Measurements from ENCODE around the gene ZPLD1. TPM values are rescaled to one million over a fixed set of nuclear protein-coding genes. Genes with fewer than 3 reads are reported as not detected.

The ZPLD1 gene
- total RNA-seq (not detected), polyA plus RNA-seq (not detected)

- DNase-seq (no peak), ATAC-seq (ENCODE audit: low read depth in 2 of 2) (no peak)
- no peak within 1 kb of the TSS for H3K4me3 ChIP-seq (ENCODE audit: low read depth, low read length)
- Mint-ChIP-seq H3K27ac (no peak within 1 kb of the TSS), H3K27me3 (peaks cover 4% of the 10 kb centered on the region), H3K36me3 (no peaks in the 10 kb centered on the region), H3K4me1 (no peaks in the 10 kb centered on the region), H3K9me3 (peaks cover 0 to 4% (median 0%) of the 10 kb centered on the region in 7 donors), H3K4me3 (no peak within 1 kb of the TSS)
- peaks cover 4% of the 10 kb centered on the region for H3K27me3 ChIP-seq (ENCODE audit: control insufficient read depth, insufficient read depth, low read length)
- H3K9me3 ChIP-seq (ENCODE audit: control insufficient read depth in 2 of 2, low read length in 2 of 2) = no peaks in the 10 kb centered on the region
- no peak within 1 kb of the TSS for H3K27ac ChIP-seq (ENCODE audit: insufficient read depth, low read length, poor library complexity, severe bottlenecking)
- no peaks in the 10 kb centered on the region for H3K4me1 ChIP-seq (ENCODE audit: control insufficient read depth, insufficient read depth, low read length, poor library complexity, severe bottlenecking)
- no peaks in the 10 kb centered on the region for H3K36me3 ChIP-seq (ENCODE audit: control insufficient read depth, insufficient read depth, low read length)
Observed at GRCh38 chr3:102434715-102435114, at the start of gene ZPLD1. TSS of gene ZPLD1 (plus strand) at chr3:102435015. CDS start at chr3:102438488, 3,473 bp downstream.

- no peaks in the 10 kb centered on the region for H3K27me3 ChIP-seq (ENCODE audit: control insufficient read depth, insufficient read depth, low read length)
- H3K9me3 Mint-ChIP-seq = no peaks in the 10 kb centered on the region
- no peak overlapping the region for H3K27ac ChIP-seq (ENCODE audit: insufficient read depth, low read length, poor library complexity, severe bottlenecking)
- H3K27ac Mint-ChIP-seq = no peak overlapping the region
- H3K9me3 ChIP-seq (ENCODE audit: control insufficient read depth in 2 of 2, low read length in 2 of 2) = no peaks in the 10 kb centered on the region
- H3K4me3 ChIP-seq (ENCODE audit: low read depth, low read length) = no peak overlapping the region
- H3K4me1 Mint-ChIP-seq = no peaks in the 10 kb centered on the region
- ATAC-seq (ENCODE audit: low read depth in 2 of 2) (no peak), DNase-seq (no peak)
- no peaks in the 10 kb centered on the region for H3K36me3 ChIP-seq (ENCODE audit: control insufficient read depth, insufficient read depth, low read length)
- no peaks in the 10 kb centered on the region for H3K36me3 Mint-ChIP-seq
- H3K4me3 Mint-ChIP-seq = no peak overlapping the region
- no peaks in the 10 kb centered on the region for H3K4me1 ChIP-seq (ENCODE audit: control insufficient read depth, insufficient read depth, low read length, poor library complexity, severe bottlenecking)
- H3K27me3 Mint-ChIP-seq = peaks cover 4% of the 10 kb centered on the region
Observed at GRCh38 chr3:102390171-102390864, 44.5 kb upstream of the ZPLD1 start.

GRCh38 chr3:102390916-102391315 lies 43.9 kb upstream of the ZPLD1 start:
- Mint-ChIP-seq H3K36me3 (no peaks in the 10 kb centered on the region), H3K4me1 (no peaks in the 10 kb centered on the region), H3K27ac (no peak overlapping the region), H3K27me3 (peaks cover 4% of the 10 kb centered on the region), H3K9me3 (no peaks in the 10 kb centered on the region), H3K4me3 (no peak overlapping the region)
- Histone ChIP-seq H3K36me3 (ENCODE audit: control insufficient read depth, insufficient read depth, low read length) (no peaks in the 10 kb centered on the region), H3K27me3 (ENCODE audit: control insufficient read depth, insufficient read depth, low read length) (no peaks in the 10 kb centered on the region), H3K4me1 (ENCODE audit: control insufficient read depth, insufficient read depth, low read length, poor library complexity, severe bottlenecking) (no peaks in the 10 kb centered on the region), H3K9me3 (ENCODE audit: control insufficient read depth in 2 of 2, low read length in 2 of 2) (no peaks in the 10 kb centered on the region), H3K27ac (ENCODE audit: insufficient read depth, low read length, poor library complexity, severe bottlenecking) (no peak overlapping the region), H3K4me3 (ENCODE audit: low read depth, low read length) (no peak overlapping the region)
- ATAC-seq (ENCODE audit: low read depth in 2 of 2) (no peak), DNase-seq (no peak)

- H3K9me3 ChIP-seq (ENCODE audit: control insufficient read depth in 2 of 2, low read length in 2 of 2) = no peaks in the 10 kb centered on the region
- Mint-ChIP-seq H3K4me3 (no peak overlapping the region), H3K27ac (no peak overlapping the region), H3K4me1 (no peaks in the 10 kb centered on the region), H3K36me3 (no peaks in the 10 kb centered on the region), H3K9me3 (no peaks in the 10 kb centered on the region), H3K27me3 (peaks cover 4% of the 10 kb centered on the region)
- H3K4me3 ChIP-seq (ENCODE audit: low read depth, low read length) = no peak overlapping the region
- no peaks in the 10 kb centered on the region for H3K27me3 ChIP-seq (ENCODE audit: control insufficient read depth, insufficient read depth, low read length)
- DNase-seq (no peak), ATAC-seq (ENCODE audit: low read depth in 2 of 2) (no peak)
- no peaks in the 10 kb centered on the region for H3K4me1 ChIP-seq (ENCODE audit: control insufficient read depth, insufficient read depth, low read length, poor library complexity, severe bottlenecking)
- no peak overlapping the region for H3K27ac ChIP-seq (ENCODE audit: insufficient read depth, low read length, poor library complexity, severe bottlenecking)
- H3K36me3 ChIP-seq (ENCODE audit: control insufficient read depth, insufficient read depth, low read length) = no peaks in the 10 kb centered on the region
Observed at GRCh38 chr3:102391491-102391890, 43.3 kb upstream of the ZPLD1 start.

GRCh38 chr3:102394517-102394916 lies 40.3 kb upstream of the ZPLD1 start:
- Histone ChIP-seq H3K27me3 (ENCODE audit: control insufficient read depth, insufficient read depth, low read length) (no peaks in the 10 kb centered on the region), H3K4me1 (ENCODE audit: control insufficient read depth, insufficient read depth, low read length, poor library complexity, severe bottlenecking) (no peaks in the 10 kb centered on the region), H3K36me3 (ENCODE audit: control insufficient read depth, insufficient read depth, low read length) (no peaks in the 10 kb centered on the region), H3K9me3 (ENCODE audit: control insufficient read depth in 2 of 2, low read length in 2 of 2) (no peaks in the 10 kb centered on the region), H3K27ac (ENCODE audit: insufficient read depth, low read length, poor library complexity, severe bottlenecking) (no peak overlapping the region), H3K4me3 (ENCODE audit: low read depth, low read length) (no peak overlapping the region)
- ATAC-seq (ENCODE audit: low read depth in 2 of 2) (no peak), DNase-seq (no peak)
- Mint-ChIP-seq H3K4me3 (no peak overlapping the region), H3K4me1 (no peaks in the 10 kb centered on the region), H3K27ac (no peak overlapping the region), H3K9me3 (peaks cover 0 to 4% (median 0%) of the 10 kb centered on the region in 7 donors), H3K27me3 (no peaks in the 10 kb centered on the region), H3K36me3 (no peaks in the 10 kb centered on the region)

- no peaks in the 10 kb centered on the region for H3K27me3 Mint-ChIP-seq
- no peaks in the 10 kb centered on the region for H3K36me3 Mint-ChIP-seq
- no peak overlapping the region for H3K4me3 Mint-ChIP-seq
- Histone ChIP-seq H3K27ac (ENCODE audit: insufficient read depth, low read length, poor library complexity, severe bottlenecking) (no peak overlapping the region), H3K36me3 (ENCODE audit: control insufficient read depth, insufficient read depth, low read length) (no peaks in the 10 kb centered on the region), H3K9me3 (ENCODE audit: control insufficient read depth in 2 of 2, low read length in 2 of 2) (no peaks in the 10 kb centered on the region), H3K27me3 (ENCODE audit: control insufficient read depth, insufficient read depth, low read length) (no peaks in the 10 kb centered on the region), H3K4me1 (ENCODE audit: control insufficient read depth, insufficient read depth, low read length, poor library complexity, severe bottlenecking) (no peaks in the 10 kb centered on the region), H3K4me3 (ENCODE audit: low read depth, low read length) (no peak overlapping the region)
- ATAC-seq (ENCODE audit: low read depth in 2 of 2) (no peak), DNase-seq (no peak)
- peaks cover 0 to 4% (median 0%) of the 10 kb centered on the region in 7 donors for H3K9me3 Mint-ChIP-seq
- no peaks in the 10 kb centered on the region for H3K4me1 Mint-ChIP-seq
- H3K27ac Mint-ChIP-seq = no peak overlapping the region
Observed at GRCh38 chr3:102398176-102398575, 36.6 kb upstream of the ZPLD1 start.

GRCh38 chr3:102398666-102399065 lies 36.1 kb upstream of the ZPLD1 start:
- ATAC-seq (ENCODE audit: low read depth in 2 of 2) = no peak
- no peak for DNase-seq
- no peak overlapping the region for H3K4me3 Mint-ChIP-seq
- no peak overlapping the region for H3K27ac Mint-ChIP-seq
- Histone ChIP-seq H3K4me3 (ENCODE audit: low read depth, low read length) (no peak overlapping the region), H3K9me3 (ENCODE audit: control insufficient read depth in 2 of 2, low read length in 2 of 2) (no peaks in the 10 kb centered on the region), H3K27ac (ENCODE audit: insufficient read depth, low read length, poor library complexity, severe bottlenecking) (no peak overlapping the region), H3K36me3 (ENCODE audit: control insufficient read depth, insufficient read depth, low read length) (no peaks in the 10 kb centered on the region), H3K27me3 (ENCODE audit: control insufficient read depth, insufficient read depth, low read length) (no peaks in the 10 kb centered on the region), H3K4me1 (ENCODE audit: control insufficient read depth, insufficient read depth, low read length, poor library complexity, severe bottlenecking) (no peaks in the 10 kb centered on the region)
- H3K27me3 Mint-ChIP-seq = no peaks in the 10 kb centered on the region
- no peaks in the 10 kb centered on the region for H3K4me1 Mint-ChIP-seq
- peaks cover 0 to 4% (median 0%) of the 10 kb centered on the region in 7 donors for H3K9me3 Mint-ChIP-seq
- H3K36me3 Mint-ChIP-seq = no peaks in the 10 kb centered on the region

- no peak overlapping the region for H3K27ac ChIP-seq (ENCODE audit: insufficient read depth, low read length, poor library complexity, severe bottlenecking)
- H3K36me3 ChIP-seq (ENCODE audit: control insufficient read depth, insufficient read depth, low read length) = no peaks in the 10 kb centered on the region
- H3K27me3 ChIP-seq (ENCODE audit: control insufficient read depth, insufficient read depth, low read length) = no peaks in the 10 kb centered on the region
- ATAC-seq (ENCODE audit: low read depth in 2 of 2) = no peak
- H3K4me1 ChIP-seq (ENCODE audit: control insufficient read depth, insufficient read depth, low read length, poor library complexity, severe bottlenecking) = no peaks in the 10 kb centered on the region
- no peak for DNase-seq
- no peaks in the 10 kb centered on the region for H3K9me3 ChIP-seq (ENCODE audit: control insufficient read depth in 2 of 2, low read length in 2 of 2)
- Mint-ChIP-seq H3K9me3 (peaks cover 0 to 4% (median 0%) of the 10 kb centered on the region in 7 donors), H3K27ac (no peak overlapping the region), H3K36me3 (no peaks in the 10 kb centered on the region), H3K4me3 (no peak overlapping the region), H3K4me1 (no peaks in the 10 kb centered on the region), H3K27me3 (no peaks in the 10 kb centered on the region)
- no peak overlapping the region for H3K4me3 ChIP-seq (ENCODE audit: low read depth, low read length)
Observed at GRCh38 chr3:102400142-102400541, 34.7 kb upstream of the ZPLD1 start.

Measured in CD4-positive, CD25-positive, alpha-beta regulatory T cell (primary cell).